GM23248 (cell line): ENCODE measurements around the gene CALN1. TPM values are rescaled to one million over a fixed set of nuclear protein-coding genes. Genes with fewer than 3 reads are reported as not detected.

Experiments
- DNase-seq: peaks from one replicate; pipeline ENCODE4 v3.0.0-alpha.2; 2015
- H2AFZ ChIP-seq: fragments of 200-600 bp; sonication (generic); 2 replicates; pipeline ENCODE4 v1.6.1; 2016; ENCODE audit warnings: antibody characterized with exemption
- H3F3A ChIP-seq: fragments of 200-600 bp; sonication (generic); 2 replicates; pipeline ENCODE4 v1.6.1; 2016; ENCODE audit warnings: mild to moderate bottlenecking, antibody characterized with exemption, mixed run types; ENCODE audit not compliant: insufficient read depth
- H3K27ac ChIP-seq: fragments of 200-600 bp; sonication (generic); 2 replicates; pipeline ENCODE4 v1.5.1; 2016; ENCODE audit warnings: mild to moderate bottlenecking
- H3K27me3 ChIP-seq: fragments of 200-600 bp; sonication (generic); replicated peaks from 2 replicates; pipeline ENCODE4 v1.6.1; 2016; ENCODE audit warnings: mild to moderate bottlenecking; ENCODE audit not compliant: insufficient read depth
- H3K36me3 ChIP-seq: fragments of 200-600 bp; sonication (generic); 2 replicates; pipeline ENCODE4 v1.6.1; 2016; ENCODE audit warnings: low read depth, mild to moderate bottlenecking
- H3K4me1 ChIP-seq: fragments of 200-600 bp; sonication (generic); 2 replicates; pipeline ENCODE4 v1.6.1; 2016; ENCODE audit warnings: mild to moderate bottlenecking; ENCODE audit not compliant: insufficient read depth
- H3K4me2 ChIP-seq: fragments of 200-600 bp; sonication (generic); one replicate; pipeline ENCODE4 v1.6.1; 2016; ENCODE audit warnings: mild to moderate bottlenecking; ENCODE audit not compliant: unreplicated experiment
- H3K4me3 ChIP-seq: fragments of 200-600 bp; sonication (generic); 2 replicates; pipeline ENCODE4 v1.5.1; 2016; ENCODE audit warnings: mild to moderate bottlenecking
- H3K79me2 ChIP-seq: fragments of 200-600 bp; sonication (generic); 2 replicates; pipeline ENCODE4 v1.6.1; 2016; ENCODE audit warnings: mild to moderate bottlenecking; ENCODE audit not compliant: insufficient read depth
- H3K9ac ChIP-seq: fragments of 200-600 bp; sonication (generic); 2 replicates; pipeline ENCODE4 v1.6.1; 2016; ENCODE audit warnings: mild to moderate bottlenecking
- H3K9me2 ChIP-seq: fragments of 200-600 bp; sonication (generic); 2 replicates; pipeline ENCODE4 v1.6.1; 2016; ENCODE audit warnings: mixed run types, mild to moderate bottlenecking, moderate library complexity; ENCODE audit not compliant: insufficient read depth
- H3K9me3 ChIP-seq: fragments of 200-600 bp; sonication (generic); one replicate; pipeline ENCODE4 v1.6.1; 2017; ENCODE audit warnings: low read depth
- H4K20me1 ChIP-seq: fragments of 200-600 bp; sonication (generic); 2 replicates; pipeline ENCODE4 v1.6.0; 2016; ENCODE audit not compliant: insufficient read depth
- EZH2 ChIP-seq: fragments of 200-600 bp; sonication (generic); IDR thresholded peaks from 2 replicates; pipeline ENCODE4 v1.6.1; 2018; ENCODE audit warnings: antibody characterized with exemption, mild to moderate bottlenecking; ENCODE audit not compliant: insufficient read depth, poor library complexity, severe bottlenecking
- EZH2phosphoT487 ChIP-seq: fragments of 200-600 bp; sonication (generic); IDR thresholded peaks from 2 replicates; pipeline ENCODE4 v1.6.1; 2018; ENCODE audit warnings: antibody characterized with exemption, moderate library complexity, mild to moderate bottlenecking, low read depth; ENCODE audit not compliant: insufficient read depth
- WGBS, 2 experiments: methylation state at CpG; one replicate each; pipeline ENCODE4 v1.1.6; 2015 to 2017; ENCODE audit warnings: low lambda C conversion rate in 2 of 2, low coverage in 1 of 2; ENCODE audit errors: missing lambda C conversion rate in 2 of 2; 5-methylcytosine and 5-hydroxymethylcytosine counted together
- in situ Hi-C: fragments of 300-500 bp; cut with MboI; formaldehyde crosslinking; loops from 2 replicates; pipeline ENCODE4 v1.15.0; 2020
- polyA plus RNA-seq: library from polyadenylated mRNA; unstranded; fragments of >200 nt; fragmentation: Nextera tagmentation; extraction: Ambion mirVana; gene quantifications from 2 replicates; pipeline ENCODE4 v1.2.1, GENCODE V29; 2016
- total RNA-seq: library from RNA; depleted of rRNA; stranded (reverse); fragments of >200 nt; shearing (Covaris generic); gene quantifications from 2 replicates; pipeline ENCODE4 v1.2.3, GENCODE V29; 2014

The CALN1 gene
- total and polyA plus RNA-seq, 2 experiments from 2014 or later: not detected

- H3K27ac ChIP-seq: no peak overlapping the region
- H3K9me2 ChIP-seq: no peaks in the 10 kb centered on the region
- in situ Hi-C loops: no loop called here
- H3K9ac ChIP-seq: no peak overlapping the region
- H4K20me1 ChIP-seq: no peaks in the 10 kb centered on the region
- 24 to 30% methylated on average over 9 of the region's 9 CpGs for WGBS, 2 experiments
- H3K4me2 ChIP-seq: no peak overlapping the region
- TF ChIP-seq EZH2phosphoT487 (no peak), EZH2 (no peak)
- DNase-seq: no peak
- H3K4me1 ChIP-seq: no peaks in the 10 kb centered on the region
- H3K36me3 ChIP-seq: no peaks in the 10 kb centered on the region
- H3K79me2 ChIP-seq: no peaks in the 10 kb centered on the region
- H3K4me3 ChIP-seq: no peak overlapping the region
- H3K27me3 ChIP-seq: no peaks in the 10 kb centered on the region
- no peak overlapping the region for H2AFZ ChIP-seq
- no peaks in the 10 kb centered on the region for H3F3A ChIP-seq
- H3K9me3 ChIP-seq: no peaks in the 10 kb centered on the region
Measured at GRCh38 chr7:72309476-72309875, 102.7 kb downstream of the CALN1 start.

DNA sequence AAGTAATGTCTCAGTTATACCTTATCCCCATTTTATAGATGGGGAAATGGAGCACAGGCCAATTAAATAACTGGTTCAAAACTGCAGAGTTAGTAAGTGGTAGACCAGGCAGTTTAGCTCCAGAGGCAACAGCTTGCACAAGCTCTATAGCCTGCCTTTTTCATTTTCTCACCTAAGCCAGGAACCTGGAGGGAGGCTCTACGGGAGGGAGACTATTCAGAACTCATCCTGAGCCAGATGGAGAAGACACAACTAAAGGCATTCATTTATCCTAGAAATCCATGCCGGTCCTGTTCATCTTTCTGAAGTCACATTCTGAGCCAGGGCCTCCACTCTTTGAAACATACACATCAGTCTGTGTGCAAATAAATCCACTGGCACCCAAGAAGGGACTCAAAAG, 103.2 kb downstream of the CALN1 start:
- TF ChIP-seq EZH2 (no peak), EZH2phosphoT487 (no peak)
- no peak overlapping the region for H3K4me2 ChIP-seq
- no peaks in the 10 kb centered on the region for H3K27me3 ChIP-seq
- no peak overlapping the region for H3K9ac ChIP-seq
- no peaks in the 10 kb centered on the region for H4K20me1 ChIP-seq
- H3K9me3 ChIP-seq: no peaks in the 10 kb centered on the region
- H2AFZ ChIP-seq: no peak overlapping the region
- WGBS, 2 experiments: 13 to 26% methylated on average over 2 of the region's 2 CpGs
- H3K27ac ChIP-seq: no peak overlapping the region
- in situ Hi-C loops: no loop called here
- no peaks in the 10 kb centered on the region for H3K79me2 ChIP-seq
- DNase-seq: no peak
- H3K4me1 ChIP-seq: no peaks in the 10 kb centered on the region
- H3F3A ChIP-seq: no peaks in the 10 kb centered on the region
- no peaks in the 10 kb centered on the region for H3K36me3 ChIP-seq
- H3K9me2 ChIP-seq: no peaks in the 10 kb centered on the region
- no peak overlapping the region for H3K4me3 ChIP-seq

DNA sequence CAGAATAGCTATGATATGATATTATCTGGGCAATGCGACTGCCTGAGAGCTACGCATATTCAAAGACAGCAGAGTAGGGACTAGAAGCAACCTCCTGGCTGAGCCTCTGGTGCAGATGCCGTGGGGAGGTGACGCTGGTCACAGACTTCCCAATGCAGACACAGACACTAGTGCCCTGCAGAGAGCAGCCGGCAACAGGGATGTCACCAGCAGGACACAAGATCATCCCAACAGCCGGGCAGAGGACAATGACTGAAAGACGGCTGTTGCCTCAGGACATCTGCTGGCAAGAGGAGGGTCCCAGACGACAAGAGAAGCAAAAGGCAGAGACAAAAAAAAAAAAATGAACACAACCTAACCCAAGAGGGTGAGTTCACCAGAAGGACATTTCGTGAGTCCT, 104.6 kb downstream of the CALN1 start:
- no peak for DNase-seq
- TF ChIP-seq EZH2phosphoT487: no peak
- TF ChIP-seq EZH2: no peak
- Histone ChIP-seq H3K4me2 (no peak overlapping the region), H3K9ac (no peak overlapping the region), H3K9me2 (no peaks in the 10 kb centered on the region), H3K36me3 (no peaks in the 10 kb centered on the region), H3K4me3 (no peak overlapping the region), H3K4me1 (no peaks in the 10 kb centered on the region), H3K27ac (no peak overlapping the region), H4K20me1 (no peaks in the 10 kb centered on the region), H3K79me2 (no peaks in the 10 kb centered on the region), H3K9me3 (no peaks in the 10 kb centered on the region), H3K27me3 (no peaks in the 10 kb centered on the region), H2AFZ (no peak overlapping the region), H3F3A (no peaks in the 10 kb centered on the region)
- in situ Hi-C loops: no loop called here
- 43 to 47% methylated on average over 9 of the region's 9 CpGs for WGBS, 2 experiments

DNA sequence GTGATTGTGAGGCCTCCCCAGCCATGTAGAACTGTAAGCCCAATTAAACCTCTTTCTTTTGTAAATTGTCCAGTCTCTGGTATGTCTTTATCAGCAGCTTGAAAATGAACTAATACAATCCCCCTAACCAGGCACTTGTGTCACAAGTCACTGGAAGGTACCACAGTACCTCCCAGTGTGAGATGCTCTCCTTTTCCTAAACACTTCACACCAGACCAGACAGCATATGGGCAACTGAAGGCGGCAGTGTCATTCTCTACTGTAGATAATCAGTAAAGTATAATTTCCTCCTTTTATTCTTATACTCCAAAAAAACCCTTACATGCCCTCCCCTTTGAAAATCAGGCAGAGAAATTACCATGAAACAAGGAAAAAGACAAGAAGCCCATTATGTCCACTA, 113.2 kb downstream of the CALN1 start:
- Histone ChIP-seq H4K20me1 (no peaks in the 10 kb centered on the region), H3K9me2 (no peaks in the 10 kb centered on the region), H3K27me3 (no peaks in the 10 kb centered on the region), H3F3A (no peaks in the 10 kb centered on the region), H3K9ac (no peak overlapping the region), H3K4me2 (no peak overlapping the region), H3K9me3 (no peaks in the 10 kb centered on the region), H3K4me3 (no peak overlapping the region), H3K4me1 (no peaks in the 10 kb centered on the region), H3K79me2 (no peaks in the 10 kb centered on the region), H3K36me3 (no peaks in the 10 kb centered on the region), H2AFZ (no peak overlapping the region), H3K27ac (no peak overlapping the region)
- in situ Hi-C loops: no loop called here
- TF ChIP-seq EZH2phosphoT487 (no peak), EZH2 (no peak)
- no peak for DNase-seq
- 23 to 32% methylated on average over 1 of the region's 1 CpG for WGBS, 2 experiments

DNA sequence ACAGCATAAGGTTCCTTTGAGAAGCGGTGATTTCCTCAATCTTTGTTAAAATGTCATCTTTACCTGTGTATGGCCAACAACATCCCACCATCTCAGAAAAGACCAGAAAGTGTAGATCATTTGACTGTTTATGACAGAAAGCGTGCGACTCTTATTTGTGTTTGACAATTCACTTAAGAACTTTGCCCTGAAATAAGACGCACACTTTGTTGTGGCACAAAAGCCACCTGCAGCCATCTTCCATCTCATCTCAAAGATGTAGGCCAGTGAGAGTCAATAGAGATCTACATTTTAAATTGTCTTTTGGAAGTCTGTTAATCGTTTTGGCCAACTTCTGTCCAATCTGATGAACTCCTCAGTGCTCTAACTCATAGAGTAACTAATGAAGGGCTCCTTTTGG, 114.0 kb downstream of the CALN1 start:
- Histone ChIP-seq H3K27ac (no peak overlapping the region), H3K9ac (no peak overlapping the region), H3K9me2 (no peaks in the 10 kb centered on the region), H3K4me1 (no peaks in the 10 kb centered on the region), H3K36me3 (no peaks in the 10 kb centered on the region), H4K20me1 (no peaks in the 10 kb centered on the region), H2AFZ (no peak overlapping the region), H3K27me3 (no peaks in the 10 kb centered on the region), H3K4me3 (no peak overlapping the region), H3K9me3 (no peaks in the 10 kb centered on the region), H3K79me2 (no peaks in the 10 kb centered on the region), H3K4me2 (no peak overlapping the region), H3F3A (no peaks in the 10 kb centered on the region)
- TF ChIP-seq EZH2phosphoT487 (no peak), EZH2 (no peak)
- 46% methylated on average over 5 of the region's 5 CpGs for WGBS, 2 experiments
- in situ Hi-C loops: no loop called here
- DNase-seq: no peak
